ENCODE measurements around the gene LRRC19. TPM values are rescaled to one million over a fixed set of nuclear protein-coding genes. Genes with fewer than 3 reads are reported as not detected.
A peak's percentile ranks its signal among the peaks of the same experiment; 100 is the strongest.

LRRC19 gene
- total RNA-seq, 3 donors from 2014 or later, result not detected

DNA sequence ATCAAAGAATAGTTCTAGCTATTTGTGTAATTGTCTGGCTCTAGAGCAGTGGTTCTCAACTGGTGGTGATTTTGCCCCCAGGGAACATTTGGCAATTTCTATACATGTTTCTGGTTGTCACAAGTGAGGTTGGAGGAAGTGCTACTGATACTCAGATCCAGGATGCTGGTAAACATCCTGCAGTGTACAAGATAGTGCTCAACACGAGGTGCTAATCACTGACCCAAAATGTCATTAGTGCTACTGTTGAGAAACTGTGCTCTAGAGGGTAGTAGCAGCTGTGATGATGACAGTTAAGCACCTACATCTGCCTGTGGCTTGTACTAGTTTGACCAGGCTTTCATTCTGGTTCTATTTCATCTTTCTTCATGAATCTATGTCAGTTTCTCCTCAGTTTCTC lies 22.1 kb downstream of the LRRC19 start:
- Mint-ChIP-seq H3K36me3 (ENCODE audit: insufficient read depth) (peaks cover 17% of the 10 kb centered on the region), H3K9me3 (no peaks in the 10 kb centered on the region), H3K27me3 (ENCODE audit: low read depth) (no peaks in the 10 kb centered on the region), H3K4me1 (ENCODE audit: low read depth) (no peaks in the 10 kb centered on the region), H3K4me3 (no peak overlapping the region)
- no peak for DNase-seq
- ATAC-seq, result no peak

DNA sequence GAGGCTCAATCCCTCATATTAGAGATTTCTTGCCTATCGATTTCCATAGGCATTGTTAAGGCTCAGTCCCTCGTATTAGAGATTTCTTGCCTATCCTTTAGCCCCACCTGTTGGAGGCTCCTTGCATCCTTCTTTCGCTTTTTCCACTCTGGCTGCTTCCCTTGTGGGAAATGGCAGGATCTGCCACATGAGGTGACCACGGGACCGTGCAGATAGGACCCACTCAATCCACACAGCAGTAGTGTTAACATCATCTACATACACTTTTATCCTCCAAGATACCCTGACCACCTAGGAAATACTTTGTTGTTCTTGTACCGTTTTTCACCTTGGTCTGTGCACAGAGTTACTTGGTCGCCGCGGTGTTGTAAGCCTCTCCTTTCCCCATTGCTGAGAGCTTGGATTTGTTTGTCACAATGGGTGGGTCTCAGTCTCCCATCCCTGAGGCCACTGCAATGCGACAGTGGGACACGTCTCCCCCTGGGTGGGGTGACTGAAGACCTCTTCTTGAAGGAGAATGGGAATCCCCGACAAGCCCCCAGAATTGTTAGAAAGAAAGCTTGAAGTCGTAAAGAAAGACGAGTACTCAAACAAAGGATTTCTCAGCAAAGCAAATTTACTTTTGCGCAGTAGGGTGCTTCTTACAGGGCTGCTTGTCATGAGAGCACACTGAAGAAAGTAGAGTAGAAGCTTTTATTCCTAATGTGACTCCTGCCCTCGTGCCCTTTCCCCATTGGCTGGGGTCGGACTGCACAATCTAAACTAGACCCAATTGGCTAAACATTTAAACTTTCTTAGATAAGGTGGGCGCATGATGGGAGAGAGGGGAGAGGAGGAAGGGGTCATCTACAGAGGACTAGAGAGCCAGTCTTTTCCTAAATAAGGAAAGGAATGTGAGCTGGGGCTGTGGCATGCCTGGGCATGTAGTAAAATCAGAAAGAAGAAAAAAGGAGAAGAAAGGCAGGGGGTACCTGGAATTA lies 29.5 kb downstream of the LRRC19 start:
- Mint-ChIP-seq H3K9me3 (no peaks in the 10 kb centered on the region), H3K4me3 (no peak overlapping the region), H3K4me1 (ENCODE audit: low read depth) (no peaks in the 10 kb centered on the region), H3K27me3 (ENCODE audit: low read depth) (no peaks in the 10 kb centered on the region), H3K36me3 (ENCODE audit: insufficient read depth) (peaks cover 6% of the 10 kb centered on the region)
- ATAC-seq (no peak), DNase-seq (no peak)

- peaks cover 1% of the 10 kb centered on the region for H3K9me3 Mint-ChIP-seq
- H3K4me3 Mint-ChIP-seq, result no peak overlapping the region
- ATAC-seq (no peak), DNase-seq (no peak)
- peaks cover 6% of the 10 kb centered on the region for H3K36me3 Mint-ChIP-seq (ENCODE audit: insufficient read depth)
- no peaks in the 10 kb centered on the region for H3K27me3 Mint-ChIP-seq (ENCODE audit: low read depth)
- H3K4me1 Mint-ChIP-seq (ENCODE audit: low read depth), result no peaks in the 10 kb centered on the region
These were observed 30.5 kb downstream of the LRRC19 start for GRCh38 chr9:26974927-26975326.

DNA sequence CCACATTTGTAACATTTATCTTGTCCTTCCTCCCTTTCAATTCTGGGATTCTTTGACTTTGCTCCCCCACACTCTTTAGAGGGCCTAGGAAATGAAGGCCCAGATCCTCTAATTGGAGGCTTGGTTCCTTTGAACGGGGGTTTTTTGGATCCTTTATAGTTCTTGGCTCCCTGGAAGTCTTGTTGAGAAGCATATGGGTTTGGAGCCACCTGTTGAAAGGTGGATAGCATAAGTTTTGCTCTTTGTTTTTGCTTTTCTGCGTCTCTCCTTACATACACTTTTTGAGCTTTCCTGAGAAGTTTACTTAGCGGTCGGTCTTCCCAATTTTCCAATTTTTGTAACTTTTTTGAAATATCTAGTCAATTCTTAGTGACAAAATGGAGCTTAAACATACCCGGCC lies 31.5 kb downstream of the LRRC19 start:
- no peak for DNase-seq
- H3K4me3 Mint-ChIP-seq, result no peak overlapping the region
- no peaks in the 10 kb centered on the region for H3K4me1 Mint-ChIP-seq (ENCODE audit: low read depth)
- H3K27me3 Mint-ChIP-seq (ENCODE audit: low read depth), result no peaks in the 10 kb centered on the region
- H3K9me3 Mint-ChIP-seq, result peaks cover 6% of the 10 kb centered on the region
- H3K36me3 Mint-ChIP-seq (ENCODE audit: insufficient read depth), result peaks cover 11% of the 10 kb centered on the region
- no peak for ATAC-seq

GRCh38 chr9:26971721-26972120 lies 33.8 kb downstream of the LRRC19 start:
- H3K4me3 Mint-ChIP-seq, result no peak overlapping the region
- ATAC-seq (no peak), DNase-seq (no peak)
- no peaks in the 10 kb centered on the region for H3K27me3 Mint-ChIP-seq (ENCODE audit: low read depth)
- H3K36me3 Mint-ChIP-seq (ENCODE audit: insufficient read depth), result peaks cover 11% of the 10 kb centered on the region
- H3K4me1 Mint-ChIP-seq (ENCODE audit: low read depth), result no peaks in the 10 kb centered on the region
- peaks cover 6% of the 10 kb centered on the region for H3K9me3 Mint-ChIP-seq

- ATAC-seq (no peak), DNase-seq (no peak)
- peaks cover 38% of the 10 kb centered on the region for H3K4me1 Mint-ChIP-seq (ENCODE audit: low read depth)
- H3K9me3 Mint-ChIP-seq, result no peaks in the 10 kb centered on the region
- H3K36me3 Mint-ChIP-seq (ENCODE audit: insufficient read depth), result no peaks in the 10 kb centered on the region
- no peaks in the 10 kb centered on the region for H3K27me3 Mint-ChIP-seq (ENCODE audit: low read depth)
- H3K4me3 Mint-ChIP-seq, result peak overlapping the region; percentile 91
These were observed 48.6 kb downstream of the LRRC19 start for GRCh38 chr9:26956860-26957233.

- no peaks in the 10 kb centered on the region for H3K27me3 Mint-ChIP-seq (ENCODE audit: low read depth)
- H3K36me3 Mint-ChIP-seq (ENCODE audit: insufficient read depth), result no peaks in the 10 kb centered on the region
- H3K4me3 Mint-ChIP-seq, result peak within 1 kb of the TSS; percentile 91
- DNase-seq, result peak; percentile 89
- H3K9me3 Mint-ChIP-seq, result no peaks in the 10 kb centered on the region
- ATAC-seq, result peak; percentile 100
- peaks cover 35% of the 10 kb centered on the region for H3K4me1 Mint-ChIP-seq (ENCODE audit: low read depth)
These were observed 49.3 kb downstream of the LRRC19 start, which contains the start of gene IFT74 for GRCh38 chr9:26955921-26956859. TSS of gene IFT74 (plus strand) at chr9:26956412. CDS start at chr9:26961968, 5,556 bp downstream.

GRCh38 chr9:26955222-26955903 lies 50.1 kb downstream of the LRRC19 start:
- Mint-ChIP-seq H3K27me3 (ENCODE audit: low read depth) (no peaks in the 10 kb centered on the region), H3K4me3 (peak overlapping the region; percentile 91), H3K9me3 (no peaks in the 10 kb centered on the region), H3K36me3 (ENCODE audit: insufficient read depth) (no peaks in the 10 kb centered on the region), H3K4me1 (ENCODE audit: low read depth) (peaks cover 35% of the 10 kb centered on the region)
- DNase-seq (no peak), ATAC-seq (no peak)

DNA sequence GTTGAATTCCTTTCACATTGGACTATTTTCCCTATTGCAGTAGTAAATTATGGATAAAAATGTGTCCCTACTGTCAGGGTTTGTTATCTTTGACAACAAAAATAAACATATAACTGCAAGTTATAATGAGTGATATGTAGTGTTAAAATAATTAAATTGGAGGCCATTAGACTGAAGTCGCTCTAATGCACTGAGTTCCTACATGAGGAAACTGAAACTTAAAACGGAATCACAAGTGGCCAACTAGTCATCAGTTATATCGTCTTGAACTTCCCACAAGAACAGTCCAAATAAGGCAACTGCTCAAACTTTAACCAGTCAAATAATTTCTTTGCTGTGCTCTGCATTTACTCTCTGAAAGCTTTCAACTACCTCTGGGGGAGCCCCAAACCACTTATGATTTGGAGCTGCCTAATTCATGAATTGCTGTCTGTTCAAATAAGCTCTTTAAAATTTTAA lies 51.4 kb downstream of the LRRC19 start:
- Mint-ChIP-seq H3K27me3 (ENCODE audit: low read depth) (no peaks in the 10 kb centered on the region), H3K4me1 (ENCODE audit: low read depth) (peaks cover 35% of the 10 kb centered on the region), H3K36me3 (ENCODE audit: insufficient read depth) (no peaks in the 10 kb centered on the region), H3K9me3 (no peaks in the 10 kb centered on the region), H3K4me3 (no peak overlapping the region)
- no peak for DNase-seq
- ATAC-seq, result peak in 1 of 2 donors; percentile 26

DNA sequence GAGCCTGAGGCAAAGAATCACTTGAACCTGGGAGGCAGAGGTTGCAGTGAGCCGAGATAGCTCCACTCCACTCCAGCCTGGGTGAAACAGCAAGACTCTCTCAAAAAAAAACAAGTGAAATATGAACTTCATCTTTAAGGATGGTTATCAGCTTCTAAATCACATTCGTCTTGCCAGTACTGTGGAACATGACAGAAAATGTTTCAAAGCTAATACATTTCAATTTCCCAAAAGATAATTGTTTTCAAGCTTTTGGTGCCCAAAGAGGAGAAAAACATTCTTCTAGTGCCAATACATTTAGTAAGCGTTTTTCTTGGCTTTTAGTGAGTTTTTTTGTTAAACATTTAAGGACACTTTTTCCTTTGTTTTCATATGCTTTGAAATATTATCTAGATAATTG lies 53.7 kb downstream of the LRRC19 start:
- ATAC-seq, result no peak
- Mint-ChIP-seq H3K9me3 (no peaks in the 10 kb centered on the region), H3K4me3 (no peak overlapping the region), H3K27me3 (ENCODE audit: low read depth) (no peaks in the 10 kb centered on the region), H3K36me3 (ENCODE audit: insufficient read depth) (no peaks in the 10 kb centered on the region), H3K4me1 (ENCODE audit: low read depth) (peaks cover 31% of the 10 kb centered on the region)
- DNase-seq, result no peak

- DNase-seq (no peak), ATAC-seq (no peak)
- peaks cover 2% of the 10 kb centered on the region for H3K36me3 Mint-ChIP-seq (ENCODE audit: insufficient read depth)
- H3K4me3 Mint-ChIP-seq, result no peak overlapping the region
- peaks cover 28% of the 10 kb centered on the region for H3K4me1 Mint-ChIP-seq (ENCODE audit: low read depth)
- no peaks in the 10 kb centered on the region for H3K9me3 Mint-ChIP-seq
- no peaks in the 10 kb centered on the region for H3K27me3 Mint-ChIP-seq (ENCODE audit: low read depth)
These were observed 55.0 kb downstream of the LRRC19 start for GRCh38 chr9:26950521-26950920.

DNA sequence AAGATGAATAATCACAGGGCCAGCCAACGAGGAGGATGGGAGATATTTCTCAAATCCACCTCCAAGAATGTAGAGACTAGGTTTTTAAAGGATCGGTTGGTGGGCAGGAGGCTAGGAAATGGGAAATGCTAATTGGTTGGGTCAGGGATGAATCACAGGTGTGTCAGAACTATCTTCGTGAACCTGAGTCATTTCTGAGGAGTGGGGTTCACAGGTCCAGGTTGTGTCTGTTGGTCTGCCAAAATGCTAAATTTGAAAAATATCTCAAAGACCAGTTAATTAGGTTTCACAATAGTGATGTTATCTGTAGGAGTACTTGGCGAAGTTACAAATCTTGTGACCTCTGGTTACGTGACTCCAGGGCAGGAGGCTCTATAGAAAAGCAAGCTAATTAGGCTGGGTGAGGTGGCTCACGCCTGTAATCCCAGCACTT lies 55.8 kb downstream of the LRRC19 start:
- no peaks in the 10 kb centered on the region for H3K9me3 Mint-ChIP-seq
- DNase-seq, result no peak
- peaks cover 2% of the 10 kb centered on the region for H3K36me3 Mint-ChIP-seq (ENCODE audit: insufficient read depth)
- peaks cover 29% of the 10 kb centered on the region for H3K4me1 Mint-ChIP-seq (ENCODE audit: low read depth)
- no peak overlapping the region for H3K4me3 Mint-ChIP-seq
- no peaks in the 10 kb centered on the region for H3K27me3 Mint-ChIP-seq (ENCODE audit: low read depth)
- ATAC-seq, result no peak

DNA sequence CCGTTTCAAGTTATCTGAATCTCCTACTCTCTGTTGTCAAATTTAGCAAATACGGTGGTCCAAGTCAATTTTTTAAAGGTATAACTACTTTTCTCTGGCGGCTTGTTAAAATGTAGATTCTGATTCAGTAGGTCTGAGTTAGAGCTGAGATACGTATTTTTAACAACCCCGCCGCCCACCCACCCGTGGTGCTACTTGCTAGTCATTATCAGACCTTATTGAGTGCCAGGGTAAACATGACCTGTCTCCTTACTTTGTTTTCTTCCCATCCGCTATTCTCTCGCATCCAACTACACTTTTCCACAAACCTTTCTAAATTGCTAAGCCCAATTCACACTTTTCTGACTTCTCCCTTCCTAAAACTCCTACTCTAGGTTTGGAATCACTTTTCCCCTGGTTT lies 57.7 kb downstream of the LRRC19 start:
- H3K27me3 Mint-ChIP-seq (ENCODE audit: low read depth), result no peaks in the 10 kb centered on the region
- H3K4me1 Mint-ChIP-seq (ENCODE audit: low read depth), result peaks cover 37% of the 10 kb centered on the region
- H3K4me3 Mint-ChIP-seq, result peak overlapping the region; percentile 96
- no peaks in the 10 kb centered on the region for H3K9me3 Mint-ChIP-seq
- ATAC-seq, result peak in 1 of 2 donors; percentile 31
- DNase-seq, result no peak
- peaks cover 10% of the 10 kb centered on the region for H3K36me3 Mint-ChIP-seq (ENCODE audit: insufficient read depth)

Data from activated T-cell treated with anti-CD3 and anti-CD28 coated beads, Interleukin-2, amount 50 U/mL, for 4 hours (primary cell).